OCI-LY3 (cell line): Measurements from ENCODE around the gene CACNA1G.

Source experiments
- CTCF ChIP-seq: fragments of 200-600, 300-600 bp; sonication (generic); IDR thresholded peaks from 2 replicates; pipeline ENCODE4 v1.5.1; 2014; ENCODE audit warnings: antibody characterized with exemption, low read length, low read depth
- EZH2phosphoT487 ChIP-seq: fragments of 200-600 bp; shearing (Covaris generic); IDR thresholded peaks from 2 replicates; pipeline ENCODE4 v1.6.1; 2018; ENCODE audit warnings: antibody characterized with exemption, mixed run types, low read depth

DNA sequence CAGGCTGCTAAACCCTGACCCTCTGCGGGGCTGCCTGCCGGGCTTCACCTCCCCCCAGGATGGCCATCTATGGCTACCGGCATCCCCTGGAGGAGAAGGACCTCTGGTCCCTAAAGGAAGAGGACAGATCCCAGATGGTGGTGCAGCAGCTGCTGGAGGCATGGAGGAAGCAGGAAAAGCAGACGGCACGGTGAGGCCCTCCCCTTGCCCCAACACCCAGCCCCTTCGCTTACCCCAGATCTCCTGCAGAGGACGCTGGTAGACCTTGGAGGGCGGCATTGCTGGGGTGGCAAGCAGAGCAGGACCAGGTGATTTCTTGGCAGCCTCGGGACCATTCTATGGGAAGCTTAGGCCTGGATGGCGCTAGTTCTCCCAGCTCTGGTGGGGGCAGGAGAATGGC lies 98.7 kb downstream of the CACNA1G start:
- no peak for TF ChIP-seq CTCF
- TF ChIP-seq EZH2phosphoT487 = no peak
